Measurements from ENCODE around the gene MRM2.

MRM2 gene

DNA sequence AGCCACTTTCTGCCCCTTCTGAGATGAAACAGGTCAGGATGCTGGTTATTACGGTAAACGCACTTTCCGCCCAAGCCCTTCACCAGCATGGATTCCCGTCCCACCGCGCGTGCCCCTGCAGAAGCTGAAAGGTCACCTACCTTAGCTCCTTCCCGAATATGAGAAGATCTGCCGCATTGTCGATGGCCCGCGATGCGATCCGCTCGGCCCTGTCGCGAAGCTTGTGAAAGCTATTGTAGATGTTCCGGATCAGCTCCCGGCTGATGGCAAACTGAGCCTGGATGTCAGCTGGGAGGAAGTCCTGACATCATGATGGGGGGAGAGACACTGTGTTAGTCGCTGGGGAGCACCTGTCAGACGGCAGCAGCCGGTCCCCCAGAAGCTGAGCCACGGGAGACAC, 22.2 kb upstream of the MRM2 start:
- DNase-seq = no peak

DNA sequence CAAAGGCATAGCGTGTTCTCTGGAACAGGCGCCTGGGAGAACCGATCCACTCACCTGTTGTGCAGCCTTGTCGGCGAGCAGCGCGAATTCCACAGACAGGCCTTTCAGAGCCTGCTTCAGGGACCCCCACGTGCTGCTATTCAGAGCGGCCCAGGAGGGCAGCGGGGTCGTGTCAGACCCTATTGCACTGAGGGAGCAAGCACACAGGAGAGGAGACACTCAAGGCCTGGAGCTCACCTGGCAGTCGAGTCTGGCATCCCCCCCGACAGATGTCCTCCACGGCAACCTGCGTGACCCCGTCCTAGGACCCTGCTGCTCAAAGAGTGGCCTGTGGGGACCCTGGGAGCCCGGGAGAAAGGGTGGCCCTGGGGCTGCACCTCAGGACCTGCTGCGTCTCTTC, 21.2 kb upstream of the MRM2 start:
- no peak for DNase-seq

DNA sequence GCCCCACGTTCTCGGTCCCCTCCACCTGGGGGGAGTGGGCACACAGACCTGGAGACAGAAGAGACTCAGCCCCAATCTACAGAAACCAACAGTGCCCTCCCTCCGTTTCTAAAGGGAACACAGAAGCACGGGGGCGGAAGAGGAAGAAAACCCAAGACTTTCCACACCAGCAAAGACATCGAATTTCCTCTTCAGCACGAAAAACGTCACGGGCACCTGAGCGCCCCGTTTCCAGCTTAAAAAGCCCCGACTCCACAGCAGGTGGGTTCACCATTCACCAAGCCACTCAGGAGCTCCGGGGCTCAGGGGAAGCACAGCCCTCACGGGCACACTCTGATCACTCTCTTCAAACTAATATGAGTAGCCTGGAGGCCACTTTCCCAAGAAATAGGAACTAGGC, 19.6 kb upstream of the MRM2 start:
- DNase-seq = no peak

DNA sequence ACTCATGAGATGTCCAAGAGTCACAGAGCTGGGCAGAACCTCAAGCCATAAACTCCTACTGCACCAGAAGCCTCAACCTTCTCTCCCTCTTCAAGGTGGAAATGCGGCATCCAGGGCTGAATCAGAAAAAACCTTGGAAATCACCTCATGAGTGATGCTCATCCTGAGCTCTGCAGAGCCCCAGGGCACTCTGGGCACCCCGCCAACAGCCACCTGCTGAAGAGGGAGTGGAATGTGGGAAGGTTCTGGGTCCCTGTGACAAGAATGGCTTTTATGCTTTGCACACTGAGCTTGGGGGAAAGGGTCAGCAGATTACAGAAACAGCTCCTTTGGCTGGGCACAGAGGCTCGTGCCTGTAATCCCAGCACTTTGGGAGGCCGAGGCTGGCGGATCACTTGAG, 18.8 kb upstream of the MRM2 start:
- DNase-seq = no peak

DNA sequence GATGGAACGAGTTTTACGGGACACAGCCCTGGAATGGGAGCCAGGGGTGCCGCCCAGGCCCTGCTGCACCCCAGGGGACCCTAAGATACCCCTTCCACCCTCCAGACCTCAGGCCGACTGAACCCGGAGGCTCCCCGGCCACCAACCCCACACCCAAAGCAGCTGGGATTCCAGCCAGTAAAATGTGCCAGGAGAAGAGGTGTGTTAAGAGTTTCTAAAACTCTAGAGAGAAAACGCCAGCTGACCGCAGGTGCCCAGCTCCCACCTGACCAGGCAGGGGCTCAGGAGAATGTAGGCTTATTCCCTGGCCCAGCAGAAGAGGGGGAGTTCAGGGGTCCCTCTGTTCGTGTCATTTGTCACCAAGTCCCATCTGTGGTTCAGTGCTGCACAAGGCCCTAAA, 17.5 kb upstream of the MRM2 start:
- DNase-seq = no peak

DNA sequence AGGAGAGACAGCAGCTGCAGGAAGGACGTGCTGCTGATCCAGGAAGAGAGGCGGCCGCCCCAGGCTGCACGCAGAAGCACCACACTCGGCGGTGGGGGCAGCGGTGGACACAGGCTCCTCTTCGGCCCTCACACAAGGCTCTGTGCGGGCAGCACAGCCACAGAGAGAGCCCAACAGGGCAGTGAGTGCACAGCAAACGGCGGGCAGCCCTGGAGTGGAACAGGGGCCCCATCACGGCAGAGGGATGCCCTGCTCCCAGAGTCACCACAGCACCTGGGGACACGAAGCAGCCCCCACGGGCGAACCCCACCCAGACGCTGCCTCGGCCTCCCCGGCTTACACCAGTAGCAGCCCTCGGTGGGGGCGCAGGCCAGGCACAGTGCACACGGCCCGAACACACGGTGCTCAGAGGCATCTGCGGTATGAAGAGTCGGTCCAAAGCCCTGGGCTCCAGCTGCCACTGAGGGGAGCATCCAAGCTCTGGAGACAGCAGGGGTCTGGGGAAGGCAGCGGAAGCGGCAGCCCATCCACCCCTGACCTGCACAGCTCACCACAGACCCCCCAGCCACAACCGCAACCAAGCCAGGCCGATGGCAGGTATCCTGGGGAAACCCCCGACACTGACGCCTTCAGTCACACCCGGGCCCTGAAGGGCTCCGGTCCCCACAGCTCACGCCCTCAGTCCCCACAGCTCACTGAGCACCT, 16.8 kb upstream of the MRM2 start:
- no peak for DNase-seq

DNA sequence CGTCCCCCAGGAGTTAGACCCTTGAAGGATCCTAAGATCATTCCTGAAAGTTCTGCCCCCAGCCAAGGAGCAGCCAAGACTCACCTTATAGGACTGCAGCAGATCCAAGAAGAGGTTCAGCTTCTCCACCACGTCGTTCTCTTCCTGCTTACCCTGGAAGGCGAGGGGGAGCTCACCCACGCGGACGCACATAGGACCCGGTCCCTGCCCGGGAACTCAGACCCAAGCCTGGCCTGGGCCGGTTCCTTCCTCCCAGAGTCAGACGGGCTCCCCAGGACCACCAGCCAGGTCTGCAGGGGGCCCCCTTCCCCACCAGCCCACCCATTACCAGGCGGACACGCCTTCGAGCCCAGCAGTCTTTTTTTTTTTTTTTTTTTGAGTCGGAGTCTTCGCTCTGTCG, 15.6 kb upstream of the MRM2 start:
- no peak for DNase-seq

DNA sequence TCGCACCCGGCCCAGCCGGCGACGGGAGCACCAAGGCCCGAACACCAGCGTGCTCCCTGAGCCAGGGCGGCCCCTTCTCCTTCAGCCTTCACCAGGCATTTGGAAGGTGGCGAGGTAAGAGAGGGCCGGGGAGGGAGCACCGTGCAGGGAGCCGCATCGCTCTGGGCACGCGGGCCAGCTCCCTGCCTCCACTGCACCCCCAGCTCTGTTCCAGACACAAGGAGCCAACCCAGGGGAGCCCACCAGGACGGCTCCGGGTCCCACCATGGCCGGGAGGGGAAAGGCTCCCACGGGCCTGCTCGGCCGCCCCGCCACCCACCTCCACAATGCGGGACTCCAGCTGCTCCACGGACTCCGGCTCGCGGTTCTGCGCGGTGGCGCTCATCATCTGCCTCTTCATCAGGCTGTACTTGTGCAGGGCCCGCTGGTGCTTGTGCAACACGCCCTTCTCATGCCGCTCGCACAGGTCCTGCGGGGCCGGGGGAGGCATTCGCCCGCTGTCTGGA, 15.1 kb upstream of the MRM2 start:
- no peak for DNase-seq

DNA sequence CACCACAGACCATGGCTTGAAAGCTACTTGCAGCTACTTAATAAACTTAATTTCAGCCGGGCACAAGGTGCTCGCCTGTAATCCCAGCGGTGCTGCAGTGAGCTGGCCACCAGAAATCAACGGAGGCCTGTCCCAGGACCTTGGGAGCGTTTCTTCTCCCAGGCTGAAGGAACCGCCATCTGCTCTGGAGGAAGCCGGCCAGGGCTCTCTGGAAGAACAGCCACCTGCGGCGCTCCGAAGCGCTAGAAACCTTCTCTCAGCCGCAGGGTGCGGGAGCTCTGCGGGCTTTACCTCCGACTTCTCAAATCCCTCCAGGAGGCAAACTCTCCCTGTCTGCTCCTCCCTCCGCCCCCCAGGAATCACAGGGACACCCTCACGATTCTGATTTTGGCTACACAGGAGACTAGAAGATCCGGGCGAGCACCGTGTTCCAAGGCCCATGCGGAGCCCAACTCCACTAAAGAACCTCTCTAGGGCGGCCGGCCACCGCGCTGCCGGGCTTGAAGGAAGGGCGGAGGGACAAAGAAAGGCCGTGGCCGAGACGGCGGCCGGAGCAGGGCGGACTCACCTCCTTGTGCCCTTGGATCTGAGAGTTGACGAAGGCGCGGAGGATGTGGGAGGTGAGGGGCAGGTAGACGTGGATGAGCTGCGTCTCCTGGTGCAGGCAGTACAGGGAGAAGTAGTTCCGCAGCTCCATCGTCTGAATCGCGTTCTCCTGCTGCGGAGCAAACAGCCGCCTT, 14.5 kb upstream of the MRM2 start:
- DNase-seq = peak in 1 of 2 experiments; percentile 15

DNA sequence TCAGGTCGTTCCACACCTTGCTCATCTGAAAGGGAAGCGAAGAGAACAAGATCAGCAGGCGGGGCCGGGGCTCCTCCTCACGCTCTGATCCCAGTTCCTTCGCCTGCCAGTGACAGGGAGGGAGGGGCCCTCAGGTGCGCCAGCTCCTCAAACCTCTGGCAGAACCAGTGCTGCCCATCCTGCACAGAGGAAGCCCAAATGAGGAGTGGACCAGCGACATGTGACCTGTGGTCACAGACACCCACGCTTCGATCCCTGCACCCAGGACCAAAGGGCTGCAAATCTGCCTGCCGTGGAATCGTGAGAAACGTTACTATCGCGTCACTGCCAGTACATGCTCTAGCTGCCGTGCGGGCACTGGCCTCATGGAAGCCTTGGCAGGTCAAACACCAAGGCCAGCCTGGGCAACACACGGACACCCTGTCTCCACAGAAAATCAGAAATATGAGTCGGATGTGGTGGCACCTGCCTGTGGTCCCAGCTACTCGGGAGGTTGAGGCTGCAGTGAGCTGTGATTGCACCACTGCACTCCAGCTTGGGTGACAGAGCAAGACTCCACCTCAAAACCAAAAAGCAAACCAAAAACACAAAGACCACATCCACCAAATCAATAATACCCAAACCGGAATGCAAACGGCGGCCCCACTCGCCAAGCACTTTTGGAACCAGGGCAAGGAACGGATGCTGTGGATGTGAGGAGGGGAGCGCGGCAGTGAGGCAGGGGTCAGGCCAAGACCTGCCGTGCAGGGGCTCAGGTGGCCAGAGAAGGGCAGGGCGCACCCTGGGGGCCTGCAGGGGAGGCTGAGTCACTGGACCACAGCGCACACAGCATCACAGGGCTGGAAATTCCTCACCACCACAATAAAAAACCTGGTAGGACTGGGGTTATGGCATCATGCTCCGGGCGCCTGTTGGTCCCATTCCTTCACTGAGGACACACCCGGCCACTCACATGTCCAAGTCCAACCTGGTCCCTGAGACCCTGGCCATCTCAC, 13.4 kb upstream of the MRM2 start:
- no peak for DNase-seq

DNA sequence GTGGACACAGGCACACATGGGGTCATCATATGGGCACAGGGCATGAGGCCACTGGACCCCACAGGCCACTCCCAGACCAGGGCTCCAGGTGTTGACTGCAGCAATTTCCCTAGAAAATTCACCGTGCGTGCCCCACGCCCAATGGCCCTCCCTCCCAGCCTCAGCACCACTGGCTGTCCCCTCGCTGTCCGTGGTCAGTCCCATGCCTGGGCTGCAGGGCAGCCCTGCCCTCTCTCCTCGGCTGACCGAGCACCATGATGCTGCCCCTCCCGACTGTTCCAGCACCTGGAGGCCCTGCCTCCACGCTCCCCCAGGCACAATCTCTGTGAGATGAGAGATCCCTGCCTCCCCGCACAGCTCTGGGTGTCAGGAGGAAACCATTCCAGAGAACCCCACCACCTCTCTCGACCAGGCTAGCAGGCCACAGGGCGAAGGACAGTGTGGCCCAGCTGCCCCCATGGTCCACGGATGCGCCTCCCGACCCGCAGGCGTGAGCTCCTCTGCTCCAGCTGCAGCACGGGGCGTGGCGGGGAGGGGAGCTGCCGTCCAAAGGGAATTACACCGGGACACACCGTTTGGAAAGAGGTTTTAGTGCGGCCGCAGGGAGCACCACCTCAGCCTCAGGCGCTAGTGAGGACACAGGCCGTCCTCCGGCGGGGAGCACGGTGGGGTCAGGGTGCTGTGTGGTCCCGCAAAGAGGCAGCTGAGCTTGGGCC, 12.6 kb upstream of the MRM2 start:
- no peak for DNase-seq

DNA sequence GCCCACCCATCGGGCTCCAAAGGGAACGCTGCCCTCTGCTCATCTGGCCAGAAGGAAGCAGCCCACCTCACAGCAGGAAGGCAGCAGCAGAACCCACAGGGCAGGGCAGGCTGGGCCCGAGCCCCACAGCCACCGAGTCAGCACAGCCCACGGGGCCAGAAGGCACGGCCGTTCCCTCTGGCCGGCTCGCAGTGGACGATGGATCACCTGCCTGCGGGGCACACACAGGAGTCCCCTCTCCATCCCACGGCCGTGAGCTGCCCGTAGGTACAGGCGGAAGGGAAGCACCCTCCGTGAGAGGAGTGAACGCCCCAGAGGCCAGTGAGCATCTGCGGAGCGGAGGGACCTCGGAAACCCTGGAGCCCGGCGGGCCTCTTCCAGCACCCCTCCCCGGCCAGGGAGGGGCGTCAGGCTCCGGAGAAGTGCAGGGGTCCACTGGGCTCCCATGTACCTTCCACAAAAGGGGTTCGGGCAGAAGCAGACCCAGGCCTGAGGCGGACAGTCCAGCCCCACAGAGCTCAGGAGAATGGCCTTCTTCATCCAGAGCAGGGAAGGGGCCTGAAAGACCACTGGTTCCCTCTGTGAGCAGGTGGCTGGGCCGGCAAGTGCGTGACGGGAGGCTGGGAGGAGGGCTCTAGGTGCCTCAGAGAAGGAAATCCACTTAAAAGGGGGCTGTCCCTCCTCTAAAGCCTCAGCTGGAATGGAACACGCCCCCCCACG, 11.7 kb upstream of the MRM2 start:
- DNase-seq = no peak

DNA sequence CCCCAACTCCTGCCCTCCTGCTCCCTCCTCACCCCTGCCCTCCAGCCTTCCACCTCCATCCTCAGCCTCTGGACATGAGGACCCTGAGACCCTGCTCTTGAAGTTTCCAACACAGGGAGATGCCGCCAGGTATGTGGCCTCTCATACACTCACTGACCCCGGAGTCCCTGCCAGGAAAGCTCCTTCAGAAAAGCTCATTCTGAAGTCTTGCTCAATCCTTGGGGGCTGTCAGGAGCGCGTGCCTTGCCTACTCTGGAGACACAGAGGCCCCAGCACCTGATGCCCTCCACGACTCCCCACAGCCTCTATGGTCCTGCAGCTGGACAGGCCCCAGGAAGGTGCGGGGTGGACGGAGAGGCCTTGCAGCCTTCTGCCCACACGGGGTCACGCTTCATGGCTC, 11.0 kb upstream of the MRM2 start:
- DNase-seq = no peak

DNA sequence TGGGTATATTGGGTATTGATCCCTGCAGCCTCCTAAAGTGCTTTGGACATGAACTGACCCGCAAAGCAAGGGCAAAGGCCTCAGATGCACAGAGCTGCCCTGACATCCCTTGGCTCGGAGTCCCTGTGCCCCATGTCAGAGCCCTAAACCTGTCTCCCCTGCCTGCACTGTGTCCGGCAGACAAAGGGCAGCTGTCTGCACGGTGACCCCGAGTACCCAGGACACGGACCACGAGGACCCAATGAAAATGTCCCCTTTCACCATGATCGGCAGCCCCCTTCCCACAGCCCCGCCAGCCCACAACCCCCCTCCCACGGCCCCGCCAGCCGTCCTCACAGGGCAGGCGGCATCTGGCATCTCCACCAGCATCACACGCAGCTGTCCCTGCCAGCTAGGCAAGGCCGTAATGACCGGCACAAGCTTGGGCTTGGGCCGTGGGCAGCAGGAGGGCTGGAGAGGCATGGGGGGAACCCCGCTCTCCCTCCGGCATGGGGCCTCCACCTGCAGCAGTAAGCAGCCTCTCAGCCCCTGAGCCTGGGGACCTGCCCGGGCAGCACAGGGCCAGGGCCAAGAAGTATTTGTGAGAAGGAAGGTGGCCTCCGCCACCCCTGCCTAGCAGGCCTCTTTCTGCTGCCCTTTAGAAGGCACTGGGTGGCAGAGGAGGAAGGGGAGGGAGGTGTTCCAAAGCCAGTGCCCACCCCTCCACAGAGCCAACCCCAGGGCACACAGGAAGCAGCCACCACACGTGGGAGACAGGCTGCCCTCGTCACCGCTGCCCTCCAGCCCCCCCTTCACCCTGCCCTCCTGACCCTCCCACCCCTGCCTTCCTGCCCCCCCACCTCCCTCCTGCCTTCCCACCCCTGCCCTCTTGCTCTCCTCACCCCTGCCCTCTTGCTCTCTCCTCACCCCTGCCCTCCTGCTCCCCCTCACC, 10.1 kb upstream of the MRM2 start:
- DNase-seq = no peak

DNA sequence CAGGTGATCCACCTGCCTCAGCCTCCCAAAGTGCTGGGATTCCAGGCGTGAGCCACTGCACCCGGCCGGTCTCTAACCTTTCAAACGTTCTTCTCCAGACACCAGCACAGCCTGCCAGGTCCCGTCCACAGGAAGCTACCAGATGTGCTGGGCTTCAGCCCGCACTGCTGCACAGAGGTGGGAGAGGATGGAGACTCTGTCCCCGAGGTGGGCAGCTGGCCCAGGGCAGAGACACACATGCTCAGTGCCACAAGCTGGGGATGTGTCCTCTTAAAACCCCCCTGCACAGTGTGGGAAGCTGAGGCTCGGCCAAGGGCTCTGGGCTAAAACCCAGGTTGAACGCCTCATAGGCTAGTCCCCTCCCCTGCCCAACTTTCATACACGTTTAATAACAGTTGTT, 9.4 kb upstream of the MRM2 start:
- DNase-seq = no peak

DNA sequence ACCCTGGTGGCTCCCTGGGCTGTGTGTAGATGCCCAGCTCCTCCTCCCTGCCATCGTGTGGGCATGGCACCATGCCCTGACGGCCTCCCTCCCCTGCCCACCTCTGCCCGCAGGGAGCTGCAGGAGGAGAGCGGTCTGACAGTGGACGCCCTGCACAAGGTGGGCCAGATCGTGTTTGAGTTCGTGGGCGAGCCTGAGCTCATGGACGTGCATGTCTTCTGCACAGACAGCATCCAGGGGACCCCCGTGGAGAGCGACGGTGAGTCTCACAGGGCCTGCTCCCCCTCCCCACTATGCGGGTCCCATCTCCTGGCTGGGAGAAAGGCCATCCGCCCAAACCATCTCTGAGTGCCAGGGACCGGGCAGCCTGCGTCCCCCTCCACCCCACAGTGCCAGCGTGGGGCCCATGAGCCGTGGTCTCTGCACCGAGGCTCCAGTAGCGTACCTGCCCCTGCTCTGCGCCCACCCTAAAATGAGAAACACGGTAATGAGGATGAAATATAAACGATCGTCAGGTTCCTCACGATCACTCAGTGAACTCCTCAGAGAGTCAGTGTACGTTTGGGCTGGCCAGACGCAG, 7.8 kb upstream of the MRM2 start:
- no peak for DNase-seq

DNA sequence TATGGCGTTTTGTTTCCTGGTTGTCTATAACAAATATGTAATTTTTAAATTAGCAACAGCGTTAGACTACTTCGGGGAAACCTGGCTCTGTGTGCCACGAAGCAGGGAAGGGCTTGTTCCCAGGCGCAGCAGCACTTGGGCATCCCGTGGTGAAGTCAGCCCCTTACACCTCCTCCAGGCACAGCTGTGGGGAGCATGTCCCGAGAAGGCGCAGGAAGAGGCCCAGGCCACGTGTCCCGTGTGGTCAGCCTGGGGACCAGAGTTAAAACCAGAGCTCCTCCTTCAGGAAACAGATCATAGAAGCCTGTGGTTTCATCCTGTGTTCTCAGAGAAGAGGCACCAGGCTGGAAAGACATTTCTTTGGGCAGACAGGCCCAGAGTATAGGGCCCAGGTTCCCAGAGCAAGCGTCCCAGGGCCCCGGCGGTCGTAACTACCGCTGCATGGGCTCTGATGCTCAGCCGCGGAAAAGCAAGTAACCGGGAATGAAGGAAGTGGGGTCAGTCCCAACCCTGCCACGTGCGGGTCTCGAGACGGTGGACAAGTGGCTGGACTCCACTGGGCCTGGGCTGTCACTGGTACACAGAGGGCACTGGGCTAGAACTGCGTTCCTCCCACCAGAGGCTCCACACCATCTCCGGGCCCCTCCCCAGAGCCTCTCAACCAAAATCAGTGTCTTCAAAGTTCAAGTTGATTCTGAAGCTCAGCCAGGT, 7.1 kb upstream of the MRM2 start:
- DNase-seq = no peak

DNA sequence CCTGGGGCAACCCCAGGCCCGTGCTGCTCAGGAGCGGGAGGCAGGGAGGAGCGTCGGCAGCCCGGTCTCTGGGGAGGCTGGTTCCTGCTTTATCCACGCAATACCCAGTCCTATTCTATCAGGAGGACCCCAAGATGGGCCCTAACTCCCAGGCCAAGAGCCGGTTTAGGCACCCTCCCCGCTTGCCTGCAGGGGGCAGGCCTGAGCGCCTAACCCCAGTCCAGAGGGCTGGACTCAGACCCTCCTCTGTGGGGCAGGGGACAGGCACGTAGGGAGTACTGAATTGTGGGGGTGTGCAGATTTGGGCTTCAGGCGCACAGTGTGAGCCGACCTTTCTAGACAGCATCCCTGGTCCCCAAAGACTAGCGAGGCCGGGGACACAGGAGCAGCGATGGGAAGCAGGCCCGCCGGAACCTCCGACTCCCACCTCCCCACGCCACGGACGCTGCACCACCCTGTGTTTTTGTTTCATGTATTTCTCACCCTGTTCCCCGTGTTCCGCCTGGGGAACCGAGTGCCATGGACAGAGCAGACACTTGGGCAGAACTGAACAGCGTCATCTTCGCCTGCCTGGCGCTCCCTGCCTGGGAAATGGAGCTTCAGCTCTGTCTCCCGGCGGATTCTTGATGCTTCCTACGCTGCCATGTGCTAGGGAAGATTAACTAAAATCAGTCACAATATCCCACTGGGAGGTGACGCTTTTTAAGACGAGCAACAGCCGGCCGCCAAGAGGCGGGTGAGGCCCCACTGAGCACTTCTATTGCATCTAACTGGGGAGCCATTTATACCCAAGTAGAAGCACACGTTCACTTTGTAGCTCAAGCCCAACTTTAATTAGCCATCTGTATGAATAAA, 5.4 kb upstream of the MRM2 start:
- no peak for DNase-seq

Data from cerebellar nuclear complex (tissue), 1 donor.